ENCODE results near the gene HBA2. TPM values are rescaled to one million over a fixed set of nuclear protein-coding genes. Genes with fewer than 3 reads are reported as not detected.
"Not testable (repeated sequence)": the region's sequence is repeated elsewhere in the genome, so short reads cannot be mapped to it uniquely, and the experiment has no call there.

The HBA2 gene
- total RNA-seq, 1 experiment from 2014 or later = not detected

- DNase-seq (ENCODE audit: low spot score); in situ Hi-C loops (cut with HindIII; ENCODE audit: low sequenced_read_pairs): not testable (repeated sequence)
Observed at GRCh38 chr16:170088-170507, 2.6 kb upstream of the HBA2 start.

- in situ Hi-C loops (cut with HindIII; ENCODE audit: low sequenced_read_pairs) = no loop called here
- no peak for DNase-seq (ENCODE audit: low spot score)
Observed at GRCh38 chr16:170788-171187, 1.9 kb upstream of the HBA2 start.

- in situ Hi-C loops (cut with HindIII; ENCODE audit: low sequenced_read_pairs); DNase-seq (ENCODE audit: low spot score): not testable (repeated sequence)
Observed at GRCh38 chr16:173211-173854, 657 bp downstream of the HBA2 start.

GRCh38 chr16:173928-174769 lies 1.5 kb downstream of the HBA2 start:
- in situ Hi-C loops (cut with HindIII; ENCODE audit: low sequenced_read_pairs) = not testable (repeated sequence)

GRCh38 chr16:175011-175949 lies 2.6 kb downstream of the HBA2 start:
- in situ Hi-C loops (cut with HindIII; ENCODE audit: low sequenced_read_pairs) = no loop called here
- no peak for DNase-seq (ENCODE audit: low spot score)

More at GRCh38 chr16:173928-174769, 1.5 kb downstream of the HBA2 start:
- not testable (repeated sequence) for DNase-seq (ENCODE audit: low spot score)

GRCh38 chr16:176006-176405 lies 3.3 kb downstream of the HBA2 start:
- in situ Hi-C loops (cut with HindIII; ENCODE audit: low sequenced_read_pairs); DNase-seq (ENCODE audit: low spot score): not testable (repeated sequence)

- in situ Hi-C loops (cut with HindIII; ENCODE audit: low sequenced_read_pairs); DNase-seq (ENCODE audit: low spot score): not testable (repeated sequence)
Observed at GRCh38 chr16:176477-177382, 4.1 kb downstream of the HBA2 start, which contains the start of gene HBA1. HBA1 (plus strand) TSS chr16:176680; CDS start chr16:176717, 37 bp downstream.

- DNase-seq (ENCODE audit: low spot score) = no peak
Observed at GRCh38 chr16:177394-177822, 4.7 kb downstream of the HBA2 start.

GRCh38 chr16:177981-178667 lies 5.4 kb downstream of the HBA2 start:
- no peak for DNase-seq (ENCODE audit: low spot score)
- in situ Hi-C loops (cut with HindIII; ENCODE audit: low sequenced_read_pairs) = no loop called here

More at GRCh38 chr16:177394-177822, 4.7 kb downstream of the HBA2 start:
- in situ Hi-C loops (cut with HindIII; ENCODE audit: low sequenced_read_pairs) = no loop called here

- in situ Hi-C loops (cut with HindIII; ENCODE audit: low sequenced_read_pairs) = no loop called here
- no peak for DNase-seq (ENCODE audit: low spot score)
Observed at GRCh38 chr16:178668-179015, 6.0 kb downstream of the HBA2 start.

GRCh38 chr16:179211-180092 lies 6.8 kb downstream of the HBA2 start:
- no peak for DNase-seq (ENCODE audit: low spot score)
- in situ Hi-C loops (cut with HindIII; ENCODE audit: low sequenced_read_pairs) = no loop called here

GRCh38 chr16:180101-180675 lies 7.5 kb downstream of the HBA2 start, which contains the start of gene HBQ1:
HBQ1 (plus strand) TSS chr16:180459; CDS start chr16:180487, 28 bp downstream.
- no peak for DNase-seq (ENCODE audit: low spot score)
- in situ Hi-C loops (cut with HindIII; ENCODE audit: low sequenced_read_pairs) = no loop called here

- in situ Hi-C loops (cut with HindIII; ENCODE audit: low sequenced_read_pairs) = no loop called here
- DNase-seq (ENCODE audit: low spot score) = peak; percentile 49
Observed at GRCh38 chr16:180681-181564, 8.2 kb downstream of the HBA2 start.

- in situ Hi-C loops (cut with HindIII; ENCODE audit: low sequenced_read_pairs) = no loop called here
Observed at GRCh38 chr16:181565-182021, 8.9 kb downstream of the HBA2 start.

GRCh38 chr16:183005-183404 lies 10.3 kb downstream of the HBA2 start:
- DNase-seq (ENCODE audit: low spot score) = no peak
- in situ Hi-C loops (cut with HindIII; ENCODE audit: low sequenced_read_pairs) = no loop called here

More at GRCh38 chr16:181565-182021, 8.9 kb downstream of the HBA2 start:
- DNase-seq (ENCODE audit: low spot score) = peak; percentile 19

Data from G401 (cell line).